GM12878 (cell line): ENCODE measurements around the gene CMTM4. TPM values are rescaled to one million over a fixed set of nuclear protein-coding genes. Genes with fewer than 3 reads are reported as not detected.

ENCODE experiments used
- ATAC-seq: fragments of 200-7000 bp; cut with Tn5 transposase; 3 replicates; pipeline ENCODE4 v1.9.1; 2020; ENCODE audit warnings: mild to moderate bottlenecking, moderate library complexity
- BruUV-seq: library from RNA; stranded (reverse); fragments of 400-500 nt; replicated peaks from 2 replicates; lab custom pipeline; 2021; lab: Mats Ljungman, UMichigan
- CTCF ChIA-PET: fragments of 300-600 bp; sonication (Branson Sonifier 250); formaldehyde crosslinking; extraction: SDS; loops from one replicate; lab custom pipeline; 2021; ENCODE audit warnings: inconsistent platforms; lab: Yijun Ruan, JAX
- POLR2A ChIA-PET: fragments of 350-600 bp; formaldehyde crosslinking; extraction: SDS; loops from one replicate; lab custom pipeline; 2021; ENCODE audit warnings: inconsistent platforms; lab: Charles Lee
- RAD21 ChIA-PET: fragments of 300-600 bp; sonication (Branson Sonifier 250); formaldehyde crosslinking; loops from one replicate; lab custom pipeline; 2023; ENCODE audit warnings: antibody characterized with exemption; ENCODE audit not compliant: unreplicated experiment; lab: Charles Lee
- SMC1A ChIA-PET: fragments of 300-600 bp; sonication (Branson Sonifier 250); formaldehyde crosslinking; loops from one replicate; lab custom pipeline; 2023; ENCODE audit not compliant: unreplicated experiment, uncharacterized antibody; lab: Charles Lee
- DNase-seq: peaks from one replicate; pipeline ENCODE4 v3.0.0-alpha.2; 2011; ENCODE audit warnings: low read depth, low spot score
- FAIRE-seq: peaks from 3 replicates; lab custom pipeline; 2011; peaks lifted over from hg19 to GRCh38; lab: Jason Lieb, UNC
- H2AFZ ChIP-seq: 2 replicates; pipeline ENCODE4 v1.6.0; 2011; ENCODE audit warnings: low read depth, low read length, control low read depth; ENCODE audit not compliant: control insufficient read depth
- H3K27ac ChIP-seq: 2 replicates; pipeline ENCODE4 v1.5.1; 2011; ENCODE audit warnings: control low read depth; ENCODE audit not compliant: control insufficient read depth, insufficient read depth
- H3K27me3 ChIP-seq, 2 experiments: replicated peaks in 1 of 2; 2 replicates each; pipeline versions ENCODE4 v1.6.0 to v1.6.1; 2011; ENCODE audit warnings: low read length in 1 of 2; ENCODE audit not compliant: control insufficient read depth in 2 of 2, insufficient read depth in 2 of 2
- H3K36me3 ChIP-seq, 2 experiments: 2 replicates each; pipeline ENCODE4 v1.5.1; 2011; ENCODE audit warnings: low read length in 1 of 2; ENCODE audit not compliant: control insufficient read depth in 2 of 2, insufficient read depth in 2 of 2
- H3K4me1 ChIP-seq: 2 replicates; pipeline ENCODE4 v1.6.1; 2011; ENCODE audit warnings: mild to moderate bottlenecking, low read length, moderate library complexity, mixed read lengths; ENCODE audit not compliant: control insufficient read depth, insufficient read depth
- H3K4me2 ChIP-seq: 2 replicates; pipeline ENCODE4 v1.6.0; 2011; ENCODE audit warnings: control low read depth; ENCODE audit not compliant: control insufficient read depth, insufficient read depth
- H3K4me3 ChIP-seq: fragments of 200-600 bp; sonication (generic); 2 replicates; pipeline ENCODE4 v1.5.1; 2016
- H3K79me2 ChIP-seq: 2 replicates; pipeline ENCODE4 v1.6.0; 2011; ENCODE audit warnings: low read length; ENCODE audit not compliant: control insufficient read depth, insufficient read depth
- H3K9ac ChIP-seq: 2 replicates; pipeline ENCODE4 v1.8.0; 2011; ENCODE audit warnings: low read length, control low read depth, mixed read lengths; ENCODE audit not compliant: control insufficient read depth, insufficient read depth
- H3K9me3 ChIP-seq: replicated peaks from 3 replicates; pipeline ENCODE4 v1.5.1; 2011; ENCODE audit warnings: mild to moderate bottlenecking, low read length; ENCODE audit not compliant: control insufficient read depth, insufficient read depth
- H4K20me1 ChIP-seq: 2 replicates; pipeline ENCODE4 v1.6.0; 2011; ENCODE audit not compliant: control insufficient read depth, insufficient read depth
- ATF7 ChIP-seq: fragments of 450-650 bp; IDR thresholded peaks from 2 replicates; pipeline ENCODE4 v1.6.1; 2016; ENCODE audit warnings: low read depth, mild to moderate bottlenecking
- CBX3 ChIP-seq: fragments of 200-600 bp; sonication (generic); IDR thresholded peaks from 2 replicates; pipeline ENCODE4 v1.6.1; 2016; ENCODE audit warnings: low read depth, borderline replicate concordance
- CREM ChIP-seq: IDR thresholded peaks from 2 replicates; pipeline ENCODE4 v1.6.1; 2014; ENCODE audit warnings: antibody characterized with exemption, low read depth
- DPF2 ChIP-seq: fragments of 450-650 bp; IDR thresholded peaks from 2 replicates; pipeline ENCODE4 v1.6.1; 2017; ENCODE audit warnings: mild to moderate bottlenecking
- HDAC2 ChIP-seq: fragments of 200-600 bp; sonication (generic); IDR thresholded peaks from 2 replicates; pipeline ENCODE4 v1.6.1; 2017
- HDGF ChIP-seq: fragments of 450-650 bp; IDR thresholded peaks from 2 replicates; pipeline ENCODE4 v1.6.1; 2016; ENCODE audit warnings: antibody characterized with exemption
- IRF4 ChIP-seq: IDR thresholded peaks from 2 replicates; pipeline ENCODE4 v1.6.1; 2011; ENCODE audit warnings: low read depth, low read length
- KDM1A ChIP-seq: fragments of 200-600 bp; sonication (generic); IDR thresholded peaks from 2 replicates; pipeline ENCODE4 v1.6.1; 2016; ENCODE audit warnings: borderline replicate concordance
- MYB ChIP-seq: fragments of 150-350 bp; IDR thresholded peaks from 2 replicates; pipeline ENCODE4 v1.6.1; 2014; ENCODE audit warnings: mild to moderate bottlenecking, low read depth, low read length, borderline replicate concordance
- MYC ChIP-seq: IDR thresholded peaks from 2 replicates; pipeline ENCODE4 v1.6.1; 2011; ENCODE audit warnings: mild to moderate bottlenecking, low read length, moderate library complexity, inconsistent platforms; ENCODE audit not compliant: insufficient read depth, insufficient replicate concordance, insufficient read length, severe bottlenecking
- NBN ChIP-seq: fragments of 450-650 bp; IDR thresholded peaks from 2 replicates; pipeline ENCODE4 v1.6.1; 2016
- NFIC ChIP-seq: IDR thresholded peaks from 2 replicates; pipeline ENCODE4 v1.6.1; 2012; ENCODE audit warnings: low read depth, mild to moderate bottlenecking, inconsistent platforms, low read length, moderate library complexity
- RELA ChIP-seq: fragments of 450-650 bp; IDR thresholded peaks from 2 replicates; pipeline ENCODE4 v1.8.0; 2014; ENCODE audit warnings: borderline replicate concordance; ENCODE audit not compliant: partially characterized antibody
- SRF ChIP-seq, 2 experiments: IDR thresholded peaks; 2 replicates each; pipeline ENCODE4 v1.6.1; 2011; ENCODE audit warnings: low read depth in 2 of 2, low read length in 2 of 2, mild to moderate bottlenecking in 1 of 2, moderate library complexity in 1 of 2
- WGBS: methylation state at CpG from one replicate; pipeline ENCODE4 v1.1.6; 2016; ENCODE audit warnings: low lambda C conversion rate; ENCODE audit not compliant: insufficient replicate concordance, insufficient coverage; ENCODE audit errors: missing lambda C conversion rate; 5-methylcytosine and 5-hydroxymethylcytosine counted together
- in situ Hi-C: fragments of 300-500 bp; cut with MboI; formaldehyde crosslinking; loops from 9 replicates; pipeline ENCODE4 v1.14.3; 2018; ENCODE audit warnings: mixed read lengths
- intact Hi-C: fragments of 100-400 bp; cut with micrococcal nuclease; formaldehyde crosslinking; loops from one replicate; pipeline ENCODE4 v1.14.2; 2022; ENCODE audit not compliant: unreplicated experiment
- polyA plus RNA-seq, 11 experiments: library from polyadenylated mRNA; depleted of rRNA in 4 of 11; unstranded in 6 of 11; stranded (reverse) in 5 of 11; fragments of >200 nt; fragmentation: Nextera tagmentation in 4 of 11; fragmentation: Illumina TruSeq in 1 of 11; extraction: Ambion mirVana in 4 of 11; extraction: Trizol in 1 of 11; gene quantifications; 1 replicate in 1 of 11; 2 replicates in 10 of 11; pipeline versions ENCODE4 v1.2.1 to v1.2.3, GENCODE V29; 2011 to 2016; ENCODE audit warnings: inconsistent platforms in 2 of 11, missing spikeins in 2 of 11, low read depth in 1 of 11
- total RNA-seq, 4 experiments: library from RNA; depleted of rRNA in 3 of 4; stranded (reverse); fragments of >200 nt in 3 of 4; fragmentation: Illumina TruSeq in 1 of 4; extraction: Trizol in 1 of 4; gene quantifications; 2 replicates each; pipeline versions ENCODE4 v1.2.1 to v1.2.3, GENCODE V29; 2013 to 2021
- TF ChIP-seq, protein P1 (sequence below): IDR thresholded peaks from 2 replicates; pipeline ENCODE4 v1.6.1; 2011; ENCODE audit warnings: low read depth, low read length, improper control_type of control experiment, borderline replicate concordance
- TF ChIP-seq, protein P2 (sequence below): fragments of 450-650 bp; IDR thresholded peaks from 2 replicates; pipeline ENCODE4 v1.6.1; 2016; ENCODE audit warnings: mild to moderate bottlenecking, moderate library complexity, borderline replicate concordance
- TF ChIP-seq, protein P3 (sequence below): fragments of 450-650 bp; IDR thresholded peaks from 2 replicates; pipeline ENCODE4 v1.6.1; 2018; ENCODE audit warnings: borderline replicate concordance, mild to moderate bottlenecking; ENCODE audit not compliant: partially characterized antibody
- TF ChIP-seq, protein P4 (sequence below): IDR thresholded peaks from 2 replicates; pipeline ENCODE4 v1.6.1; 2011; ENCODE audit warnings: borderline replicate concordance, low read depth, mild to moderate bottlenecking, moderate library complexity, mixed read lengths, low read length; ENCODE audit not compliant: insufficient read depth; ENCODE audit errors: extremely low read length

CMTM4 gene
- total and polyA plus RNA-seq, 10 of the 15 experiments (the other 5 are each of a cell fraction or from before 2014, with no cell fraction given) = 0.02 to 0.43 (median 0.15) TPM; not detected in 2

DNA sequence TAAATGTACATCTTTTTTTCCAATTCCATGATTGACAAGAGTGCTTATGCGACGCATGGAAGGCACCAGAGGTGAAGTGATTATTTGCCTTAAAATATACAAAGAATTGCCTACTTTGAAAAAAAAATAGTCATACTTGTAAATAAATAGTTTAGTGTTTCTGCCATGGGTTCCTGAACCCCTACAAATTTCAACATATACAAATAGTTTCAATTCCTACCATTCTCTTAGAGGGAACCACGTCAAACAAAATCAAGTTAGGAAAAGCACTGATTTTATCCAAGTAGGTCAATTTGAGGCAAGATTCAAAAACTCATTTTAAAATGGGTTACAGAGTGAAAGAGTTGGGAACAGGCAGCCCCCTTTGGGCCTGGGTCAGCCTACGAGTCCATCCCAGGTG lies 80.4 kb downstream of the CMTM4 start:
- CTCF ChIA-PET = no interaction called here
- no peaks in the 10 kb centered on the region for H3K79me2 ChIP-seq
- H3K9me3 ChIP-seq = no peaks in the 10 kb centered on the region
- BruUV-seq = no TSS peak
- no peaks in the 10 kb centered on the region for H4K20me1 ChIP-seq
- H3K36me3 ChIP-seq = peaks cover 0 to 7% of the 10 kb centered on the region in 2 experiments; a peak in 2 of 4 replicates
- H3K4me3 ChIP-seq = no peak overlapping the region
- ATAC-seq = no peak
- 57% methylated on average over 4 of the region's 4 CpGs for WGBS
- POLR2A ChIA-PET = no interaction called here
- RAD21 ChIA-PET = no interaction called here
- H3K4me2 ChIP-seq = no peak overlapping the region
- no peak overlapping the region for H2AFZ ChIP-seq
- no peak overlapping the region for H3K27ac ChIP-seq
- no peak for FAIRE-seq
- peaks cover 0 to 4% of the 10 kb centered on the region in 2 experiments; a peak in 2 of 4 replicates for H3K27me3 ChIP-seq
- SMC1A ChIA-PET = no interaction called here
- no peaks in the 10 kb centered on the region for H3K4me1 ChIP-seq
- intact Hi-C loops = no loop called here
- no peak overlapping the region for H3K9ac ChIP-seq
- DNase-seq = no peak
- in situ Hi-C loops = no loop called here
- TF ChIP-seq, protein P1, sequence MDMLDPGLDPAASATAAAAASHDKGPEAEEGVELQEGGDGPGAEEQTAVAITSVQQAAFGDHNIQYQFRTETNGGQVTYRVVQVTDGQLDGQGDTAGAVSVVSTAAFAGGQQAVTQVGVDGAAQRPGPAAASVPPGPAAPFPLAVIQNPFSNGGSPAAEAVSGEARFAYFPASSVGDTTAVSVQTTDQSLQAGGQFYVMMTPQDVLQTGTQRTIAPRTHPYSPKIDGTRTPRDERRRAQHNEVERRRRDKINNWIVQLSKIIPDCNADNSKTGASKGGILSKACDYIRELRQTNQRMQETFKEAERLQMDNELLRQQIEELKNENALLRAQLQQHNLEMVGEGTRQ = no peak
- TF ChIP-seq, protein P2, sequence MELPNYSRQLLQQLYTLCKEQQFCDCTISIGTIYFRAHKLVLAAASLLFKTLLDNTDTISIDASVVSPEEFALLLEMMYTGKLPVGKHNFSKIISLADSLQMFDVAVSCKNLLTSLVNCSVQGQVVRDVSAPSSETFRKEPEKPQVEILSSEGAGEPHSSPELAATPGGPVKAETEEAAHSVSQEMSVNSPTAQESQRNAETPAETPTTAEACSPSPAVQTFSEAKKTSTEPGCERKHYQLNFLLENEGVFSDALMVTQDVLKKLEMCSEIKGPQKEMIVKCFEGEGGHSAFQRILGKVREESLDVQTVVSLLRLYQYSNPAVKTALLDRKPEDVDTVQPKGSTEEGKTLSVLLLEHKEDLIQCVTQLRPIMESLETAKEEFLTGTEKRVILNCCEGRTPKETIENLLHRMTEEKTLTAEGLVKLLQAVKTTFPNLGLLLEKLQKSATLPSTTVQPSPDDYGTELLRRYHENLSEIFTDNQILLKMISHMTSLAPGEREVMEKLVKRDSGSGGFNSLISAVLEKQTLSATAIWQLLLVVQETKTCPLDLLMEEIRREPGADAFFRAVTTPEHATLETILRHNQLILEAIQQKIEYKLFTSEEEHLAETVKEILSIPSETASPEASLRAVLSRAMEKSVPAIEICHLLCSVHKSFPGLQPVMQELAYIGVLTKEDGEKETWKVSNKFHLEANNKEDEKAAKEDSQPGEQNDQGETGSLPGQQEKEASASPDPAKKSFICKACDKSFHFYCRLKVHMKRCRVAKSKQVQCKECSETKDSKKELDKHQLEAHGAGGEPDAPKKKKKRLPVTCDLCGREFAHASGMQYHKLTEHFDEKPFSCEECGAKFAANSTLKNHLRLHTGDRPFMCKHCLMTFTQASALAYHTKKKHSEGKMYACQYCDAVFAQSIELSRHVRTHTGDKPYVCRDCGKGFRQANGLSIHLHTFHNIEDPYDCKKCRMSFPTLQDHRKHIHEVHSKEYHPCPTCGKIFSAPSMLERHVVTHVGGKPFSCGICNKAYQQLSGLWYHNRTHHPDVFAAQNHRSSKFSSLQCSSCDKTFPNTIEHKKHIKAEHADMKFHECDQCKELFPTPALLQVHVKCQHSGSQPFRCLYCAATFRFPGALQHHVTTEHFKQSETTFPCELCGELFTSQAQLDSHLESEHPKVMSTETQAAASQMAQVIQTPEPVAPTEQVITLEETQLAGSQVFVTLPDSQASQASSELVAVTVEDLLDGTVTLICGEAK = no peak
- TF ChIP-seq NFIC = no peak
- TF ChIP-seq, protein P3, sequence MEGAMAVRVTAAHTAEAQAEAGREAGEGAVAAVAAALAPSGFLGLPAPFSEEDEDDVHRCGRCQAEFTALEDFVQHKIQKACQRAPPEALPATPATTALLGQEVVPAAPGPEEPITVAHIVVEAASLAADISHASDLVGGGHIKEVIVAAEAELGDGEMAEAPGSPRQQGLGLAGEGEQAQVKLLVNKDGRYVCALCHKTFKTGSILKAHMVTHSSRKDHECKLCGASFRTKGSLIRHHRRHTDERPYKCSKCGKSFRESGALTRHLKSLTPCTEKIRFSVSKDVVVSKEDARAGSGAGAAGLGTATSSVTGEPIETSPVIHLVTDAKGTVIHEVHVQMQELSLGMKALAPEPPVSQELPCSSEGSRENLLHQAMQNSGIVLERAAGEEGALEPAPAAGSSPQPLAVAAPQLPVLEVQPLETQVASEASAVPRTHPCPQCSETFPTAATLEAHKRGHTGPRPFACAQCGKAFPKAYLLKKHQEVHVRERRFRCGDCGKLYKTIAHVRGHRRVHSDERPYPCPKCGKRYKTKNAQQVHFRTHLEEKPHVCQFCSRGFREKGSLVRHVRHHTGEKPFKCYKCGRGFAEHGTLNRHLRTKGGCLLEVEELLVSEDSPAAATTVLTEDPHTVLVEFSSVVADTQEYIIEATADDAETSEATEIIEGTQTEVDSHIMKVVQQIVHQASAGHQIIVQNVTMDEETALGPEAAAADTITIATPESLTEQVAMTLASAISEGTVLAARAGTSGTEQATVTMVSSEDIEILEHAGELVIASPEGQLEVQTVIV = no peak
- TF ChIP-seq DPF2 = no peak
- no peak for TF ChIP-seq CREM
- no peak for TF ChIP-seq IRF4
- TF ChIP-seq NBN = no peak
- no peak for TF ChIP-seq ATF7
- no peak for TF ChIP-seq CBX3
- no peak for TF ChIP-seq KDM1A
- no peak for TF ChIP-seq HDGF
- TF ChIP-seq MYB = no peak
- TF ChIP-seq MYC = no peak
- TF ChIP-seq RELA = no peak
- TF ChIP-seq HDAC2 = no peak
- no peak for TF ChIP-seq SRF (IDR thresholded peaks at IDR 0.05; ENCODE audit: low read depth in 2 of 2, low read length in 2 of 2)
- TF ChIP-seq, protein P4, sequence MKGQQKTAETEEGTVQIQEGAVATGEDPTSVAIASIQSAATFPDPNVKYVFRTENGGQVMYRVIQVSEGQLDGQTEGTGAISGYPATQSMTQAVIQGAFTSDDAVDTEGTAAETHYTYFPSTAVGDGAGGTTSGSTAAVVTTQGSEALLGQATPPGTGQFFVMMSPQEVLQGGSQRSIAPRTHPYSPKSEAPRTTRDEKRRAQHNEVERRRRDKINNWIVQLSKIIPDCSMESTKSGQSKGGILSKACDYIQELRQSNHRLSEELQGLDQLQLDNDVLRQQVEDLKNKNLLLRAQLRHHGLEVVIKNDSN = no peak
